KMS-11 (cell line): Measurements from ENCODE around the gene MYL4.

Source experiments
- H2AFZ ChIP-seq: fragments of 200-600 bp; sonication (generic); 2 replicates; pipeline ENCODE4 v1.6.1; 2016; ENCODE audit warnings: antibody characterized with exemption, mixed run types, low read depth
- H3K27ac ChIP-seq: fragments of 200-600 bp; sonication (generic); 2 replicates; pipeline ENCODE4 v1.6.1; 2016; ENCODE audit warnings: mild to moderate bottlenecking, mixed run types
- H3K27me3 ChIP-seq: fragments of 200-600 bp; sonication (generic); 2 replicates; pipeline ENCODE4 v1.6.1; 2017; ENCODE audit warnings: mild to moderate bottlenecking, low read depth, mixed run types, moderate library complexity; ENCODE audit not compliant: insufficient read depth
- H3K36me3 ChIP-seq: fragments of 200-600 bp; sonication (generic); 2 replicates; pipeline ENCODE4 v1.6.1; 2017; ENCODE audit warnings: mild to moderate bottlenecking, mixed run types; ENCODE audit not compliant: insufficient read depth
- H3K4me1 ChIP-seq: fragments of 200-600 bp; sonication (generic); 2 replicates; pipeline ENCODE4 v1.6.1; 2016; ENCODE audit warnings: mild to moderate bottlenecking, low read depth, mixed run types; ENCODE audit not compliant: poor library complexity, severe bottlenecking
- H3K4me2 ChIP-seq: fragments of 200-600 bp; sonication (generic); 2 replicates; pipeline ENCODE4 v1.7.0; 2016; ENCODE audit warnings: mild to moderate bottlenecking, mixed run types
- H3K4me3 ChIP-seq: fragments of 200-600 bp; sonication (generic); IDR thresholded peaks from 2 replicates; pipeline ENCODE4 v1.6.1; 2017; ENCODE audit warnings: low read depth, low read length, mixed read lengths; ENCODE audit not compliant: insufficient read depth
- H3K79me2 ChIP-seq: fragments of 200-600 bp; sonication (generic); 2 replicates; pipeline ENCODE4 v1.6.1; 2016; ENCODE audit warnings: low read depth, mixed run types; ENCODE audit not compliant: insufficient read depth
- H3K9ac ChIP-seq: fragments of 200-600 bp; sonication (generic); 2 replicates; pipeline ENCODE4 v1.6.1; 2016; ENCODE audit warnings: mild to moderate bottlenecking, mixed run types
- H4K20me1 ChIP-seq: fragments of 200-600 bp; sonication (generic); 2 replicates; pipeline ENCODE4 v1.6.1; 2016; ENCODE audit warnings: mild to moderate bottlenecking, mixed run types; ENCODE audit not compliant: insufficient read depth
- TF ChIP-seq, protein P1 (sequence below): fragments of 200-600 bp; sonication (generic); conservative IDR thresholded peaks from 2 replicates; pipeline ENCODE4 v1.6.1; 2017; ENCODE audit warnings: low read depth, mild to moderate bottlenecking, antibody characterized with exemption, low read length, moderate library complexity, mixed read lengths

The MYL4 gene

GRCh38 chr17:47225436-47225858 is 16.3 kb downstream of the MYL4 start:
- H3K4me3 ChIP-seq = no peak overlapping the region
- H3K27me3 ChIP-seq = no peaks in the 10 kb centered on the region
- peaks cover 8% of the 10 kb centered on the region for H3K4me1 ChIP-seq
- no peaks in the 10 kb centered on the region for H4K20me1 ChIP-seq
- TF ChIP-seq, protein P1, sequence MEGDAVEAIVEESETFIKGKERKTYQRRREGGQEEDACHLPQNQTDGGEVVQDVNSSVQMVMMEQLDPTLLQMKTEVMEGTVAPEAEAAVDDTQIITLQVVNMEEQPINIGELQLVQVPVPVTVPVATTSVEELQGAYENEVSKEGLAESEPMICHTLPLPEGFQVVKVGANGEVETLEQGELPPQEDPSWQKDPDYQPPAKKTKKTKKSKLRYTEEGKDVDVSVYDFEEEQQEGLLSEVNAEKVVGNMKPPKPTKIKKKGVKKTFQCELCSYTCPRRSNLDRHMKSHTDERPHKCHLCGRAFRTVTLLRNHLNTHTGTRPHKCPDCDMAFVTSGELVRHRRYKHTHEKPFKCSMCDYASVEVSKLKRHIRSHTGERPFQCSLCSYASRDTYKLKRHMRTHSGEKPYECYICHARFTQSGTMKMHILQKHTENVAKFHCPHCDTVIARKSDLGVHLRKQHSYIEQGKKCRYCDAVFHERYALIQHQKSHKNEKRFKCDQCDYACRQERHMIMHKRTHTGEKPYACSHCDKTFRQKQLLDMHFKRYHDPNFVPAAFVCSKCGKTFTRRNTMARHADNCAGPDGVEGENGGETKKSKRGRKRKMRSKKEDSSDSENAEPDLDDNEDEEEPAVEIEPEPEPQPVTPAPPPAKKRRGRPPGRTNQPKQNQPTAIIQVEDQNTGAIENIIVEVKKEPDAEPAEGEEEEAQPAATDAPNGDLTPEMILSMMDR = no peak
- H2AFZ ChIP-seq = no peak overlapping the region
- no peak overlapping the region for H3K27ac ChIP-seq
- no peak overlapping the region for H3K4me2 ChIP-seq
- no peaks in the 10 kb centered on the region for H3K79me2 ChIP-seq
- H3K9ac ChIP-seq = no peak overlapping the region
- H3K36me3 ChIP-seq = no peaks in the 10 kb centered on the region

- Histone ChIP-seq H3K4me1 (peaks cover 11% of the 10 kb centered on the region), H3K36me3 (no peaks in the 10 kb centered on the region), H3K79me2 (no peaks in the 10 kb centered on the region), H3K9ac (no peak overlapping the region), H2AFZ (no peak overlapping the region), H3K4me3 (no peak overlapping the region), H4K20me1 (no peaks in the 10 kb centered on the region), H3K27me3 (no peaks in the 10 kb centered on the region), H3K4me2 (no peak overlapping the region), H3K27ac (no peak overlapping the region)
- TF ChIP-seq, protein P1 = no peak
These were observed 17.0 kb downstream of the MYL4 start for GRCh38 chr17:47225911-47226688.

DNA sequence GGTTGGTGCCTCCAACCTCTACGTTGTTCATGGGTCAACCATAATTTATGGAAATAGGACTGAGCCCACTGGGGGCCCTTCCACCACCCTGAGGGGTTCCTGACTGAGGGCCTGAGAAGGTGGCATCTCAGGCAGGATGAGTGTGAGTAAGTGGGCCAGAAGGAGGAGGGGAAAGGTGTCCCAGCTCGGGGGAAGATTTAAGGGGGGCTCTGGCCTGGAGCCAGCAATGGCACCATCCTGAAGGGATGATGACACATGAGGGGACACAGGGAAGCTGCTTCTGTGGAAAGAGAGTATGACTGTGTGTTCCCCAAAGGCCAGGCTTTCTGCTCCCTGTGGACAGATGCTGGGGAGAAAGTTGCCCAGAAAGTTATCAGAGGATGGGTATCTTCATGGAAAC is 18.7 kb downstream of the MYL4 start:
- Histone ChIP-seq H3K4me1 (peaks cover 15% of the 10 kb centered on the region), H3K4me2 (no peak overlapping the region), H3K27me3 (no peaks in the 10 kb centered on the region), H4K20me1 (no peaks in the 10 kb centered on the region), H3K27ac (no peak overlapping the region), H3K4me3 (no peak overlapping the region), H3K9ac (no peak overlapping the region), H2AFZ (no peak overlapping the region), H3K79me2 (no peaks in the 10 kb centered on the region), H3K36me3 (no peaks in the 10 kb centered on the region)
- TF ChIP-seq, protein P1 = no peak

DNA sequence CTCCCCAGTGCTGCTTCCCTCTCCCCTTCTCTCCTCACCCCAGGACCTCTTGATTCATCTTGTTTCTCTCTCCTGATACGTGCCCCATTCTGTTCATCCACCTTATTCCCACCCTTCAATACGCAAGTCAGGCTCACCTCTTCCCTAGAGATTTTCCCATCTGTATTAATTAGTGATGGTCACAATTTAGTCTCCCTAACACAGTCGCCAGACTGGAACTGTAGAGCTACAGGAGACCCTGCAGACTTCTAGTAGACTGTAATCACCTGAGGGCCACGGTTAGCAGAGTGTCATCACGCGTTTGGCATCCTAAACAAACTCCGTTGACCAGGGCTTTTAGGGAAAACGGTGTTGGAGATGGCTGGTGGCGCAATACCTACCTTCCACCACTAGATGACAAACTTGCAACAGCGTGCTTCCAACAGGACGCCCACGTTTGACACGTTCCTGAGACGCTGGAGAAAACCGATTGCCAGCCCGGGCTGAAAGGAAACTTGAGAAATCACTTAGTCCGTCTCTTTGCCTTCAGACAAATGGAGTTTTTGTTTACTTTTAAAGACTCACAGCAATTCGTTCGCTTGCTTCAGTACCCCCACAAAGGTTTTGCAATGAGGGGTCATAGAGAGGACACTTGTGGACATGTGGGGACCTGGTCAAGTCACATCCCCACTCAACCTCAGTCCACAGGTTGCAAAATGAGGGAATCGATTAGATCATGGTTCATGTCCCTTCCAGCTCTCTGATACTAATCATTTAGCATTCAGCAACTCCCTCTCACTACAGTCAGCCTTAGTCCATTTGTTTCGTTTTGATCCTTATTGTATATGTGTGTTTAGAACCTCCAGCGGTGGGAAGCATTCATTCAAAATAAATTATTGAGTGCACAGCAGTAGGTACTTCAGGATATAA is 20.6 kb downstream of the MYL4 start:
- Histone ChIP-seq H4K20me1 (no peaks in the 10 kb centered on the region), H2AFZ (peak overlapping the region; percentile 89), H3K27ac (no peak overlapping the region), H3K4me3 (no peak overlapping the region), H3K36me3 (no peaks in the 10 kb centered on the region), H3K27me3 (no peaks in the 10 kb centered on the region), H3K9ac (no peak overlapping the region), H3K4me1 (peaks cover 15% of the 10 kb centered on the region), H3K4me2 (peak overlapping the region; percentile 52), H3K79me2 (no peaks in the 10 kb centered on the region)
- TF ChIP-seq, protein P1 = peak; percentile 95
